ENCODE data around the gene IRF2BP2. TPM values are rescaled to one million over a fixed set of nuclear protein-coding genes. Genes with fewer than 3 reads are reported as not detected.

Gene IRF2BP2
- total and polyA plus RNA-seq, 10 of the 15 experiments (the other 5 are each of a cell fraction or from before 2014, with no cell fraction given) = 7.5 to 114 (median 52.3) TPM

GRCh38 chr1:234607109-234608024 lies 2.6 kb downstream of the IRF2BP2 start (continued):
- no peak for TF ChIP-seq JUNB (IDR thresholded peaks at IDR 0.05)

- no peak for TF ChIP-seq BACH1 (IDR thresholded peaks at IDR 0.05; ENCODE audit: borderline replicate concordance)
- TF ChIP-seq MYB (IDR thresholded peaks at IDR 0.05; ENCODE audit: borderline replicate concordance, low read depth, low read length) = no peak
- no peak for TF ChIP-seq POLR2AphosphoS5 (IDR thresholded peaks at IDR 0.05; ENCODE audit: low read length)
- TF ChIP-seq CHD1 (IDR thresholded peaks at IDR 0.05; ENCODE audit: low read depth, low read length) = peak; percentile 90
- CTCF ChIA-PET = interaction anchor here (0.6 to 2.2 kb wide), 2 partner anchors 107 to 474 kb away, joined by 4 to 8 read pairs; no protein-coding TSS in a partner anchor
- Histone ChIP-seq H3K4me1 (ENCODE audit: control insufficient read depth, insufficient read depth, low read length) (peaks cover 9% of the 10 kb centered on the region), H3K36me3 (ENCODE audit: control insufficient read depth in 2 of 2, insufficient read depth in 2 of 2, low read length in 1 of 2) (peaks cover 5 to 19% of the 10 kb centered on the region in 2 experiments; a peak in 3 of 4 replicates), H4K20me1 (ENCODE audit: control insufficient read depth, insufficient read depth) (no peaks in the 10 kb centered on the region), H3K27me3 (replicated peaks in 1 of 2; ENCODE audit: control insufficient read depth in 2 of 2, insufficient read depth in 2 of 2, low read length in 1 of 2) (no peaks in the 10 kb centered on the region), H3K9me3 (replicated peaks; ENCODE audit: control insufficient read depth, insufficient read depth, low read length) (no peaks in the 10 kb centered on the region), H3K9ac (ENCODE audit: control insufficient read depth, insufficient read depth, low read length) (peak overlapping the region; percentile 97), H3K4me2 (ENCODE audit: control insufficient read depth, insufficient read depth) (peak overlapping the region; percentile 82), H2AFZ (ENCODE audit: control insufficient read depth, low read depth, low read length) (no peak overlapping the region), H3K79me2 (ENCODE audit: control insufficient read depth, insufficient read depth, low read length) (peaks cover 83% of the 10 kb centered on the region), H3K27ac (ENCODE audit: control insufficient read depth, insufficient read depth) (peak overlapping the region; percentile 97), H3K4me3 (peak overlapping the region; percentile 91)
- ATAC-seq (no peak), DNase-seq (ENCODE audit: low read depth, low spot score) (no peak), FAIRE-seq (no peak)
- BruUV-seq (replicated peaks) = no TSS peak
- SMC1A ChIA-PET (ENCODE audit: uncharacterized antibody, unreplicated experiment) = interaction anchor here (0.6 to 4.0 kb wide), 4 partner anchors 111 to 372 kb away, joined by 3 to 20 read pairs (median 3); no protein-coding TSS in a partner anchor
- in situ Hi-C loops (cut with MboI) = loop anchor here (5.0 to 10.0 kb wide), 2 partner anchors 109 to 368 kb away; no protein-coding TSS in a partner anchor
- POLR2A ChIA-PET = interaction anchor here (0.6 kb wide), 2 partner anchors 405 to 499 kb away, joined by 4 to 5 read pairs; no protein-coding TSS in a partner anchor
- intact Hi-C loops (cut with micrococcal nuclease; ENCODE audit: unreplicated experiment) = loop anchor here (5.0 to 10.0 kb wide), 3 partner anchors 232 to 492 kb away; partner anchors contain the start of gene COA6
- WGBS (ENCODE audit: insufficient coverage, insufficient replicate concordance, low lambda C conversion rate, missing lambda C conversion rate) = 1% methylated on average over 4 of the region's 4 CpGs
- RAD21 ChIA-PET (ENCODE audit: unreplicated experiment) = interaction anchor here (0.7 to 4.0 kb wide), 5 partner anchors 107 to 405 kb away, joined by 3 to 32 read pairs (median 4); no protein-coding TSS in a partner anchor
These were observed 3.2 kb downstream of the IRF2BP2 start for GRCh38 chr1:234606784-234607108.
